Activated CD4-positive, CD25-positive, alpha-beta regulatory T cell treated with anti-CD3 and anti-CD28 coated beads, Interleukin-2, amount 50 U/mL, for 24 hours (primary cell): Measurements from ENCODE around the gene KNSTRN.

Experiments used
- ATAC-seq, 2 donors: fragments of 150-1000 bp; cut with Tn5 transposase; one replicate each; pipeline ENCODE4 v1.10.0; 2021; ENCODE audit warnings: mild to moderate bottlenecking in 1 of 2, moderate library complexity in 1 of 2

KNSTRN gene

GRCh38 chr15:40367371-40367685, 15.2 kb upstream of the KNSTRN start:
- ATAC-seq: no peak

GRCh38 chr15:40367686-40368611, 14.6 kb upstream of the KNSTRN start:
- ATAC-seq: peak; percentile 93

GRCh38 chr15:40368719-40369473, 13.6 kb upstream of the KNSTRN start:
- no peak for ATAC-seq

- no peak for ATAC-seq
Observed at GRCh38 chr15:40369474-40369869, 13.0 kb upstream of the KNSTRN start.

- ATAC-seq: no peak
Observed at GRCh38 chr15:40369971-40370370, 12.6 kb upstream of the KNSTRN start.

GRCh38 chr15:40372981-40373380, 9.5 kb upstream of the KNSTRN start:
- no peak for ATAC-seq

GRCh38 chr15:40377606-40378005, 4.9 kb upstream of the KNSTRN start:
- no peak for ATAC-seq

GRCh38 chr15:40379374-40379773, 3.1 kb upstream of the KNSTRN start:
- no peak for ATAC-seq

- no peak for ATAC-seq
Observed at GRCh38 chr15:40379853-40380252, 2.7 kb upstream of the KNSTRN start.

- ATAC-seq: no peak
Observed at GRCh38 chr15:40380636-40381035, 1.9 kb upstream of the KNSTRN start.

GRCh38 chr15:40381818-40382529, 547 bp upstream of the KNSTRN start:
- ATAC-seq: no peak

GRCh38 chr15:40386480-40386879, 4.0 kb downstream of the KNSTRN start:
- ATAC-seq: no peak

GRCh38 chr15:40388941-40389823, 6.7 kb downstream of the KNSTRN start:
- ATAC-seq: no peak

GRCh38 chr15:40389824-40390595, 7.5 kb downstream of the KNSTRN start:
- no peak for ATAC-seq

GRCh38 chr15:40392986-40393948, 10.7 kb downstream of the KNSTRN start:
- no peak for ATAC-seq

GRCh38 chr15:40397688-40398412, 15.3 kb downstream of the KNSTRN start:
- ATAC-seq: no peak

- ATAC-seq: peak; percentile 92 to 97
Observed at GRCh38 chr15:40398413-40398873, 15.9 kb downstream of the KNSTRN start.

GRCh38 chr15:40399370-40399769, 16.8 kb downstream of the KNSTRN start:
- no peak for ATAC-seq
